NCI-H774 (cell line): ENCODE results near the gene ARL14.

Source experiments
- DNase-seq: peaks from one replicate; lab custom pipeline; 2025; lab: John Stamatoyannopoulos, UW

Gene ARL14

GRCh38 chr3:160722331-160722730 lies 45.4 kb downstream of the ARL14 start:
- DNase-seq, result no peak

GRCh38 chr3:160725338-160725737 lies 48.4 kb downstream of the ARL14 start:
- DNase-seq, result no peak
